Natural killer cell (primary cell): Measurements from ENCODE around the gene TPRA1. TPM values are rescaled to one million over a fixed set of nuclear protein-coding genes. Genes with fewer than 3 reads are reported as not detected.

Experiments used
- ATAC-seq, 3 donors: fragments of 150-1000 bp in 2 of 3; fragments of 200-7000 bp in 1 of 3; cut with Tn5 transposase; 1 replicate in 1 of 3; 2 replicates in 2 of 3; pipeline ENCODE4 v1.10.0; 2021; ENCODE audit warnings: mild to moderate bottlenecking in 2 of 3, moderate library complexity in 2 of 3
- DNase-seq, 2 donors: peaks; one replicate each; pipeline versions ENCODE4 v3.0.0 to v3.0.0-alpha.2; 2013 to 2021; ENCODE audit warnings: mixed read lengths in 1 of 2
- H3K27ac ChIP-seq: one replicate; pipeline ENCODE4 v1.5.1; 2013; ENCODE audit warnings: mild to moderate bottlenecking, low read length
- H3K27me3 ChIP-seq: one replicate; pipeline ENCODE4 v1.6.1; 2013; ENCODE audit warnings: low read length; ENCODE audit not compliant: control insufficient read depth, insufficient read depth
- H3K36me3 ChIP-seq: one replicate; pipeline ENCODE4 v1.6.1; 2013; ENCODE audit warnings: low read length; ENCODE audit not compliant: control insufficient read depth, insufficient read depth
- H3K4me1 ChIP-seq: one replicate; pipeline ENCODE4 v1.6.1; 2013; ENCODE audit warnings: low read length; ENCODE audit not compliant: control insufficient read depth, insufficient read depth
- H3K4me3 ChIP-seq: one replicate; pipeline ENCODE4 v1.5.1; 2013; ENCODE audit warnings: low read length
- H3K9me3 ChIP-seq: one replicate; pipeline ENCODE4 v1.6.1; 2013; ENCODE audit warnings: low read length; ENCODE audit not compliant: control insufficient read depth, insufficient read depth
- H3K27ac Mint-ChIP-seq, 2 donors: one replicate each; pipeline ENCODE4 v1.8.0; 2022; ENCODE audit warnings: mild to moderate bottlenecking in 2 of 2, mixed read lengths in 2 of 2, moderate library complexity in 1 of 2
- H3K27me3 Mint-ChIP-seq, 2 donors: one replicate each; pipeline ENCODE4 v1.8.0; 2022; ENCODE audit warnings: low read depth in 2 of 2, mixed read lengths in 2 of 2
- H3K36me3 Mint-ChIP-seq: one replicate; pipeline ENCODE4 v1.8.0; 2022; ENCODE audit warnings: mixed read lengths
- H3K4me1 Mint-ChIP-seq, 2 donors: one replicate each; pipeline ENCODE4 v1.8.0; 2022; ENCODE audit warnings: mixed read lengths in 2 of 2
- H3K4me3 Mint-ChIP-seq: one replicate; pipeline ENCODE4 v1.8.0; 2022; ENCODE audit warnings: mild to moderate bottlenecking, moderate library complexity, mixed read lengths
- H3K9me3 Mint-ChIP-seq, 2 donors: one replicate each; pipeline ENCODE4 v1.8.0; 2022; ENCODE audit warnings: mixed read lengths in 2 of 2
- CTCF ChIP-seq: fragments of 200-600 bp; IDR thresholded peaks from one replicate; pipeline ENCODE4 v1.8.0; 2022; ENCODE audit warnings: antibody characterized with exemption
- WGBS: methylation state at CpG from one replicate; pipeline ENCODE4 v1.1.7; 2013; ENCODE audit warnings: missing lambda C conversion rate; ENCODE audit not compliant: insufficient coverage; 5-methylcytosine and 5-hydroxymethylcytosine counted together
- intact Hi-C: fragments of 100-400 bp; cut with micrococcal nuclease; formaldehyde crosslinking; loops from one replicate; pipeline ENCODE4 v1.14.2; 2022
- total RNA-seq, 4 donors: library from RNA; stranded (reverse); fragments of 120-200 nt in 1 of 4; gene quantifications; one replicate each; pipeline versions ENCODE4 v1.2.3 to v1.2.4, GENCODE V29; 2013 to 2022

Gene TPRA1
- total RNA-seq, 3 donors from 2014 or later (not counting 1 experiment from before 2014, with no cell fraction given), result 15.4 to 22.7 (median 22.1) TPM

DNA sequence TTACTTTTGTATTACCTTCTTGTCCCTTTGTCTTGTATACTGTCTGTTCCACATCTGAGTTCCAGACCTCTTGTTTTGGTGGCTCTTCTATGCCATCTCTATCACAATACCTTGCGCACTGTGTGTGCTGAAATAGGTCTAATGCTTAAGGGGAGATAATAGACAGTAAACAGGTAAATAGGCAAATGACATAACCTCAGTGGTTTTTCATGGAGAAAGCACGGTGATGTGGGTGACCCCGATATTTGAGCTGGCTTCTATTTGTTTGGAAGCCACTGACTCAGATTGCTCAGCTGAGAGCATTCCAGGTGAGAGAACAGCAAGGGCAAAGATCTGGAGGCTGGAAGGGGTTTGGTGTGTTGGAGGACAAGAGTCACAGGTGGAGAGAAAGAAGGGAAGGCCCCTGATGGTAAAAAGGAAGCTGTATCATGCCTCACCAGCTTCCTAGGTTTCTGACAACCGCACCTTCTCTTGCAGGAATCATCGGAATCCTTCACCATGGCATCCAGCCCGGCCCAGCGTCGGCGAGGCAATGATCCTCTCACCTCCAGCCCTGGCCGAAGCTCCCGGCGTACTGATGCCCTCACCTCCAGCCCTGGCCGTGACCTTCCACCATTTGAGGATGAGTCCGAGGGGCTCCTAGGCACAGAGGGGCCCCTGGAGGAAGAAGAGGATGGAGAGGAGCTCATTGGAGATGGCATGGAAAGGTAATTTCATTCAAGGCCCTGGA, 8.5 kb upstream of the TPRA1 start:
- H3K36me3 Mint-ChIP-seq, result no peaks in the 10 kb centered on the region
- no peak for DNase-seq
- H3K27ac Mint-ChIP-seq, result peak overlapping the region; percentile 60 to 68
- Histone ChIP-seq H3K4me1 (peaks cover 16% of the 10 kb centered on the region), H3K27ac (peak overlapping the region; percentile 66), H3K4me3 (peak overlapping the region; percentile 58), H3K9me3 (no peaks in the 10 kb centered on the region), H3K27me3 (no peaks in the 10 kb centered on the region), H3K36me3 (no peaks in the 10 kb centered on the region)
- peaks cover 19 to 20% of the 10 kb centered on the region in 2 donors for H3K4me1 Mint-ChIP-seq
- TF ChIP-seq CTCF, result no peak
- ATAC-seq, result no peak
- H3K4me3 Mint-ChIP-seq, result peak overlapping the region; percentile 87
- intact Hi-C loops, result no loop called here
- 77% methylated on average over 14 of the region's 14 CpGs for WGBS
- H3K9me3 Mint-ChIP-seq, result no peaks in the 10 kb centered on the region
- H3K27me3 Mint-ChIP-seq, result no peaks in the 10 kb centered on the region

- Histone ChIP-seq H3K4me3 (no peak overlapping the region), H3K9me3 (no peaks in the 10 kb centered on the region), H3K36me3 (no peaks in the 10 kb centered on the region), H3K27me3 (no peaks in the 10 kb centered on the region), H3K4me1 (peaks cover 16% of the 10 kb centered on the region), H3K27ac (no peak overlapping the region)
- DNase-seq (no peak), ATAC-seq (no peak)
- no peaks in the 10 kb centered on the region for H3K9me3 Mint-ChIP-seq
- no peak for TF ChIP-seq CTCF
- peak overlapping the region; percentile 87 for H3K4me3 Mint-ChIP-seq
- no peaks in the 10 kb centered on the region for H3K27me3 Mint-ChIP-seq
- intact Hi-C loops, result no loop called here
- WGBS, result 88% methylated on average over 12 of the region's 12 CpGs
- H3K36me3 Mint-ChIP-seq, result no peaks in the 10 kb centered on the region
- H3K27ac Mint-ChIP-seq, result peak overlapping the region in 1 of 2 donors; percentile 68
- H3K4me1 Mint-ChIP-seq, result peaks cover 19 to 20% of the 10 kb centered on the region in 2 donors
Observed at GRCh38 chr3:127597020-127597771, 6.7 kb upstream of the TPRA1 start.

DNA sequence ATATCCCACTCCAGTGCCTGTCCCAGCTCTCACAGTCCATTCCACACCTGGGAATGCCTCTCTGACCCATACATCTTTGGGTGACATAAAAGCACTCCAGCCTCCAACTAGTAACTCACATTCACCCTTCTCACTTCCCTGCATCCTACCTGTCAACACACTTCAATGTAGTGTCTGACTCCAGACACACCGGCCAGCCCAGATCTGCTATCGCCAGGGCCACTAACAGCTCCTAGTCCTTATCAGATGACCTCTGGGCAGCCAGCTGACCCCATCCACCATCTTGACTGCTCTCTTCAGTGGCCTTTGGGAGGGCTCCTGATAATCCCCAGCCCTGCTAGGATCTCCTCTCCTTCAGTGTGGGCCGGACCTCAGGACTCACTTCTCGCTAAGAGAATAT, 4.8 kb upstream of the TPRA1 start:
- Histone ChIP-seq H3K4me3 (no peak overlapping the region), H3K9me3 (no peaks in the 10 kb centered on the region), H3K4me1 (peaks cover 26% of the 10 kb centered on the region), H3K27ac (no peak overlapping the region), H3K36me3 (no peaks in the 10 kb centered on the region), H3K27me3 (no peaks in the 10 kb centered on the region)
- DNase-seq (no peak), ATAC-seq (no peak)
- no peak overlapping the region for H3K27ac Mint-ChIP-seq
- no peaks in the 10 kb centered on the region for H3K36me3 Mint-ChIP-seq
- H3K4me1 Mint-ChIP-seq, result peaks cover 31 to 32% of the 10 kb centered on the region in 2 donors
- no peak overlapping the region for H3K4me3 Mint-ChIP-seq
- no peaks in the 10 kb centered on the region for H3K9me3 Mint-ChIP-seq
- intact Hi-C loops, result no loop called here
- WGBS, result 98% methylated on average over 4 of the region's 4 CpGs
- H3K27me3 Mint-ChIP-seq, result no peaks in the 10 kb centered on the region
- no peak for TF ChIP-seq CTCF
